ENCODE data around the gene PRDM15. TPM values are rescaled to one million over a fixed set of nuclear protein-coding genes. Genes with fewer than 3 reads are reported as not detected.

The PRDM15 gene
- total RNA-seq, 3 donors from 2014 or later (not counting 1 experiment from before 2014, with no cell fraction given), result 11.4 to 13.5 (median 11.9) TPM

GRCh38 chr21:41859297-41859980 lies 19.7 kb downstream of the PRDM15 start:
- H3K36me3 ChIP-seq (ENCODE audit: control insufficient read depth, insufficient read depth, low read length), result peaks cover 24% of the 10 kb centered on the region
- Mint-ChIP-seq H3K9me3 (no peaks in the 10 kb centered on the region), H3K4me1 (peaks cover 2 to 10% of the 10 kb centered on the region in 2 donors), H3K4me3 (no peak overlapping the region), H3K27ac (no peak overlapping the region), H3K27me3 (ENCODE audit: low read depth in 2 of 2) (no peaks in the 10 kb centered on the region), H3K36me3 (no peaks in the 10 kb centered on the region)
- no peaks in the 10 kb centered on the region for H3K9me3 ChIP-seq (ENCODE audit: control insufficient read depth, insufficient read depth, low read length)
- DNase-seq (no peak), ATAC-seq (no peak)
- TF ChIP-seq CTCF (IDR thresholded peaks at IDR 0.05), result no peak
- 98% methylated on average over 23 of the region's 23 CpGs for WGBS (ENCODE audit: insufficient coverage)
- no peak overlapping the region for H3K27ac ChIP-seq (ENCODE audit: low read length)
- intact Hi-C loops (cut with micrococcal nuclease), result no loop called here
- no peaks in the 10 kb centered on the region for H3K27me3 ChIP-seq (ENCODE audit: control insufficient read depth, insufficient read depth, low read length)
- H3K4me1 ChIP-seq (ENCODE audit: control insufficient read depth, insufficient read depth, low read length), result no peaks in the 10 kb centered on the region
- H3K4me3 ChIP-seq (ENCODE audit: low read length), result no peak overlapping the region

- no peak for TF ChIP-seq CTCF (IDR thresholded peaks at IDR 0.05)
- no peaks in the 10 kb centered on the region for H3K9me3 ChIP-seq (ENCODE audit: control insufficient read depth, insufficient read depth, low read length)
- intact Hi-C loops (cut with micrococcal nuclease), result no loop called here
- Mint-ChIP-seq H3K4me1 (peaks cover 0 to 8% of the 10 kb centered on the region in 2 donors), H3K9me3 (no peaks in the 10 kb centered on the region), H3K27ac (no peak overlapping the region), H3K36me3 (no peaks in the 10 kb centered on the region), H3K27me3 (ENCODE audit: low read depth in 2 of 2) (no peaks in the 10 kb centered on the region), H3K4me3 (no peak overlapping the region)
- H3K4me1 ChIP-seq (ENCODE audit: control insufficient read depth, insufficient read depth, low read length), result no peaks in the 10 kb centered on the region
- peaks cover 31% of the 10 kb centered on the region for H3K36me3 ChIP-seq (ENCODE audit: control insufficient read depth, insufficient read depth, low read length)
- WGBS (ENCODE audit: insufficient coverage), result 96% methylated on average over 26 of the region's 27 CpGs
- H3K4me3 ChIP-seq (ENCODE audit: low read length), result no peak overlapping the region
- no peaks in the 10 kb centered on the region for H3K27me3 ChIP-seq (ENCODE audit: control insufficient read depth, insufficient read depth, low read length)
- no peak overlapping the region for H3K27ac ChIP-seq (ENCODE audit: low read length)
- ATAC-seq, result no peak
- no peak for DNase-seq
Observed at GRCh38 chr21:41858466-41859296, 20.5 kb downstream of the PRDM15 start.

GRCh38 chr21:41857771-41858300 lies 21.3 kb downstream of the PRDM15 start:
- 93% methylated on average over 14 of the region's 14 CpGs for WGBS (ENCODE audit: insufficient coverage)
- no peak overlapping the region for H3K4me3 ChIP-seq (ENCODE audit: low read length)
- ATAC-seq, result no peak
- H3K4me3 Mint-ChIP-seq, result no peak overlapping the region
- H3K36me3 Mint-ChIP-seq, result no peaks in the 10 kb centered on the region
- peaks cover 0 to 4% of the 10 kb centered on the region in 2 donors for H3K4me1 Mint-ChIP-seq
- no peak overlapping the region for H3K27ac ChIP-seq (ENCODE audit: low read length)
- H3K27me3 ChIP-seq (ENCODE audit: control insufficient read depth, insufficient read depth, low read length), result no peaks in the 10 kb centered on the region
- H3K9me3 Mint-ChIP-seq, result no peaks in the 10 kb centered on the region
- DNase-seq, result no peak
- H3K9me3 ChIP-seq (ENCODE audit: control insufficient read depth, insufficient read depth, low read length), result no peaks in the 10 kb centered on the region
- no peaks in the 10 kb centered on the region for H3K27me3 Mint-ChIP-seq (ENCODE audit: low read depth in 2 of 2)
- H3K36me3 ChIP-seq (ENCODE audit: control insufficient read depth, insufficient read depth, low read length), result peaks cover 34% of the 10 kb centered on the region
- no peak overlapping the region for H3K27ac Mint-ChIP-seq
- no peak for TF ChIP-seq CTCF (IDR thresholded peaks at IDR 0.05)
- H3K4me1 ChIP-seq (ENCODE audit: control insufficient read depth, insufficient read depth, low read length), result no peaks in the 10 kb centered on the region
- intact Hi-C loops (cut with micrococcal nuclease), result no loop called here
